ENCODE results near the gene BLOC1S4. TPM values are rescaled to one million over a fixed set of nuclear protein-coding genes. Genes with fewer than 3 reads are reported as not detected.

Gene BLOC1S4
- total RNA-seq, 1 experiment from 2014 or later, result 15.7 TPM

GRCh38 chr4:6751611-6752485, 35.9 kb downstream of the BLOC1S4 start:
- intact Hi-C loops (cut with micrococcal nuclease), result no loop called here

DNA sequence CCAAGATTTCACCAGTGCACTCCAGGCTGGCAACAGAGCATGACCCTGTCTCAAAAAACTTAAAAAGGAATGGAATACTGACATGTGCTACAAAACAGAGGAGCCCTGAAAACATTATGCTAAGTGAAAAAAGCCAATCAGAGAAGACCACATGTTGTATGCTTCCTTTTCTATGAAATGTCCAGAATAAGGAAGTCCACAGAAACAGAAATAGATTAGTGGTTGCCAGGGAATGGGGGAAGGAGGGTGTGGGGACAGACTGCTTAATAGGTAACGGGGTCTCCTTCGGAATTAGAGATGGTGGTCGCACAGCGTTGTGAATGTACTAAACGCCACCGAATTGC, 36.5 kb downstream of the BLOC1S4 start:
- H3K9me3 ChIP-seq (ENCODE audit: control insufficient read depth in 1 of 2, insufficient read depth in 1 of 2, low read depth in 1 of 2, low read length in 2 of 2), result no peaks in the 10 kb centered on the region
- H3K36me3 ChIP-seq (ENCODE audit: control insufficient read depth in 1 of 2, insufficient read depth in 2 of 2, low read length in 2 of 2), result no peaks in the 10 kb centered on the region
- peak overlapping the region; percentile 44 for H2AFZ ChIP-seq (ENCODE audit: low read depth, low read length, poor library complexity, severe bottlenecking)
- peaks cover 23 to 58% of the 10 kb centered on the region in 2 experiments for H3K4me1 ChIP-seq (ENCODE audit: control insufficient read depth in 1 of 2, insufficient read depth in 2 of 2, low read length in 2 of 2)
- no peak overlapping the region for H3K9ac ChIP-seq (ENCODE audit: low read length)
- ATAC-seq (no peak), DNase-seq (ENCODE audit: low read depth, low spot score) (no peak)
- RAD21 ChIA-PET (ENCODE audit: low non-redundant PET in 1 of 2, low total read pairs in 2 of 2, uncharacterized antibody in 2 of 2, unreplicated experiment in 2 of 2), result no interaction called here
- no peaks in the 10 kb centered on the region for H4K20me1 ChIP-seq (ENCODE audit: insufficient read depth)
- H3K4me2 ChIP-seq (ENCODE audit: low read length), result no peak overlapping the region
- POLR2A ChIA-PET, result no interaction called here
- no peaks in the 10 kb centered on the region for H3K79me2 ChIP-seq (ENCODE audit: insufficient read depth, low read length)
- intact Hi-C loops (cut with micrococcal nuclease), result no loop called here
- H3K9me2 ChIP-seq (ENCODE audit: insufficient read depth), result no peaks in the 10 kb centered on the region
- CTCF ChIA-PET, result no interaction called here
- H3K4me3 ChIP-seq (replicated peaks in 1 of 2; ENCODE audit: low read depth in 1 of 2, low read length in 2 of 2), result no peak overlapping the region
- H3K27ac ChIP-seq (ENCODE audit: low read depth, low read length), result no peak overlapping the region
- BruUV-seq (replicated peaks), result no TSS peak
- H3K27me3 ChIP-seq (ENCODE audit: insufficient read depth, low read length), result no peaks in the 10 kb centered on the region
- TF ChIP-seq POLR2A (IDR thresholded peaks at IDR 0.05; ENCODE audit: borderline replicate concordance, extremely low read depth, insufficient read depth, insufficient read length), result no peak
- TF ChIP-seq EZH2phosphoT487 (IDR thresholded peaks at IDR 0.05; ENCODE audit: borderline replicate concordance), result no peak
- TF ChIP-seq REST (IDR thresholded peaks at IDR 0.05; ENCODE audit: low read depth), result no peak
- TF ChIP-seq JUND (IDR thresholded peaks at IDR 0.05), result no peak
- no peak for TF ChIP-seq ZNF274 (IDR thresholded peaks at IDR 0.05; ENCODE audit: low read depth, low read length)

More at GRCh38 chr4:6751611-6752485, 35.9 kb downstream of the BLOC1S4 start:
- DNase-seq (ENCODE audit: low read depth, low spot score), result no peak
- Histone ChIP-seq H3K9me3 (ENCODE audit: control insufficient read depth in 1 of 2, insufficient read depth in 1 of 2, low read depth in 1 of 2, low read length in 2 of 2) (no peaks in the 10 kb centered on the region), H2AFZ (ENCODE audit: low read depth, low read length, poor library complexity, severe bottlenecking) (peak overlapping the region; percentile 44), H3K79me2 (ENCODE audit: insufficient read depth, low read length) (no peaks in the 10 kb centered on the region), H3K4me2 (ENCODE audit: low read length) (no peak overlapping the region), H3K4me1 (ENCODE audit: control insufficient read depth in 1 of 2, insufficient read depth in 2 of 2, low read length in 2 of 2) (peaks cover 28 to 64% of the 10 kb centered on the region in 2 experiments), H3K9me2 (ENCODE audit: insufficient read depth) (no peaks in the 10 kb centered on the region), H3K27me3 (ENCODE audit: insufficient read depth, low read length) (no peaks in the 10 kb centered on the region), H3K9ac (ENCODE audit: low read length) (no peak overlapping the region), H3K27ac (ENCODE audit: low read depth, low read length) (no peak overlapping the region), H3K4me3 (replicated peaks in 1 of 2; ENCODE audit: low read depth in 1 of 2, low read length in 2 of 2) (no peak overlapping the region), H4K20me1 (ENCODE audit: insufficient read depth) (no peaks in the 10 kb centered on the region), H3K36me3 (ENCODE audit: control insufficient read depth in 1 of 2, insufficient read depth in 2 of 2, low read length in 2 of 2) (no peaks in the 10 kb centered on the region)
- POLR2A ChIA-PET, result no interaction called here
- RAD21 ChIA-PET (ENCODE audit: low non-redundant PET in 1 of 2, low total read pairs in 2 of 2, uncharacterized antibody in 2 of 2, unreplicated experiment in 2 of 2), result no interaction called here
- ATAC-seq, result no peak
- no TSS peak for BruUV-seq (replicated peaks)
- TF ChIP-seq YY1 (IDR thresholded peaks at IDR 0.05; ENCODE audit: extremely low read depth, insufficient replicate concordance, low read depth, low read length), result no peak
- TF ChIP-seq, protein P1, sequence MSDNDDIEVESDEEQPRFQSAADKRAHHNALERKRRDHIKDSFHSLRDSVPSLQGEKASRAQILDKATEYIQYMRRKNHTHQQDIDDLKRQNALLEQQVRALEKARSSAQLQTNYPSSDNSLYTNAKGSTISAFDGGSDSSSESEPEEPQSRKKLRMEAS (IDR thresholded peaks at IDR 0.05), result no peak
- TF ChIP-seq TCF7L2 (IDR thresholded peaks at IDR 0.05; ENCODE audit: borderline replicate concordance, extremely low read depth, insufficient read depth, insufficient read length), result no peak
- CTCF ChIA-PET, result no interaction called here
